GM18511 (cell line): ENCODE results near the gene QPCTL.
"Not testable (repeated sequence)": the region's sequence is repeated elsewhere in the genome, so short reads cannot be mapped to it uniquely, and the experiment has no call there.

ENCODE experiments used
- ATAC-seq: cut with Tn5 transposase; IDR thresholded peaks from one replicate; pipeline ENCODE4 v1.9.1; 2021; ENCODE audit warnings: mild to moderate bottlenecking, moderate library complexity; ENCODE audit not compliant: unreplicated experiment

Gene QPCTL

GRCh38 chr19:45716359-45717130 lies 24.1 kb downstream of the QPCTL start:
- ATAC-seq, result no peak

GRCh38 chr19:45717131-45717982 lies 24.9 kb downstream of the QPCTL start:
- peak; percentile 98 for ATAC-seq

GRCh38 chr19:45717983-45718650 lies 25.7 kb downstream of the QPCTL start:
- ATAC-seq, result no peak

DNA sequence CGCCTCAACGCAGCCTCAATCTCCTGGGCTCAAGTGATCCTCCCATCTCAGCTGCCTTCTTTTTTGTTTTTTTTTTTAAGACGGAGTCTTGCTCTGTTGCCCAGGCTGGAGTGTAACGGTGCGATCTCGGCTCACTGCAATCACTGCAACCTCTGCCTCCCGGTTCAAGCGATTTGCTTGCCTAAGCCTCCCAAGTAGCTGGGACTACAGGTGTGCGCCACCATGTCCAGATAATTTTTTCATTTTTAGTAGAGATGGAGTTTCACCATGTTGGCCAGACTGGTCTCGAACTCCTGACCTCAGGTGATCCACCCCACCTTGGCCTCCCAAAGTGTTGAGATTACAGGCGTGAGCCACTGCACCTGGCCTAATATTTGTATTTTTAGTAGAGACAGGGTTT lies 27.6 kb downstream of the QPCTL start:
- not testable (repeated sequence) for ATAC-seq

DNA sequence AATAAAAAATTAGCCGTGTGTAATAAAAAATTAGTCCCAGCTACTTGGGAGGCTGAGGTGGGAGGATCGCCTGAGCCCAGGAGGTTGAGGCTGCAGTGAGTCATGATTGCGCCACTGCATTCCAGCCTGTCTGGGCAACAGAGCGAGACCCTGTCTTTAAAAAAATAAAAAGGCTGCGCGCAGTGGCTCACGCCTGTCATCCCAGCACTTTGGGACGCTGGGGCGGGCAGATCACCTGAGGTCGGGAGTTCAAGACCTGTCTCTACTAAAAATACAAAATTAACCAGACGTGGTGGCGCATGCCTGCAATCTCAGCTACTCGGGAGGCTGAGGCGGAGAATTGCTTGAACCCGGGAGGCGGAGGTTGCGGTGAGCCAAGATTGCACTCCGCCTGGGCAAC lies 36.2 kb downstream of the QPCTL start:
- ATAC-seq, result not testable (repeated sequence)

DNA sequence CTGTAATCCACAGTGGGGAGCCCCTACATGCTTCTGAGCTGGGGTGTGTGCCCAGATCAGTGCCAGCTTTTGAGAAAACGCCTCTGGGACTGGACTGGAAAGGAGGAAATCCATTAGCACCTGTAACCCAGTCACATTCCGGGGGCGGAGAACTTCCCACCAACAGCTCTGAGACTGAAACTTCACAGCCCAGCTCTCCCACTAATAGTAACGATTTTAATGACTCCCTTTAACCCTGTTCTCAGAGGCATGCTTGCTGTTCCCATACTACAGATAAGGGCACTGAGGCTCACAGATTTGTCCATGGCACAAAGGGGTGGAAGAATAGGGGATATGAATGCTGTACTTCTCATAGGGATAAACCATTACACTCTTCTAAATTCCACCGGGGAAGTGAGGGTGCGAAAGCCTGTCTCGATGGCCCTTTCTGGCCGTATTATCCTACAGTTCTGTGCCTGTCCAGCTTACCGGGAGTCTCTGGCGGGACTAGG lies 37.4 kb downstream of the QPCTL start:
- ATAC-seq, result no peak

DNA sequence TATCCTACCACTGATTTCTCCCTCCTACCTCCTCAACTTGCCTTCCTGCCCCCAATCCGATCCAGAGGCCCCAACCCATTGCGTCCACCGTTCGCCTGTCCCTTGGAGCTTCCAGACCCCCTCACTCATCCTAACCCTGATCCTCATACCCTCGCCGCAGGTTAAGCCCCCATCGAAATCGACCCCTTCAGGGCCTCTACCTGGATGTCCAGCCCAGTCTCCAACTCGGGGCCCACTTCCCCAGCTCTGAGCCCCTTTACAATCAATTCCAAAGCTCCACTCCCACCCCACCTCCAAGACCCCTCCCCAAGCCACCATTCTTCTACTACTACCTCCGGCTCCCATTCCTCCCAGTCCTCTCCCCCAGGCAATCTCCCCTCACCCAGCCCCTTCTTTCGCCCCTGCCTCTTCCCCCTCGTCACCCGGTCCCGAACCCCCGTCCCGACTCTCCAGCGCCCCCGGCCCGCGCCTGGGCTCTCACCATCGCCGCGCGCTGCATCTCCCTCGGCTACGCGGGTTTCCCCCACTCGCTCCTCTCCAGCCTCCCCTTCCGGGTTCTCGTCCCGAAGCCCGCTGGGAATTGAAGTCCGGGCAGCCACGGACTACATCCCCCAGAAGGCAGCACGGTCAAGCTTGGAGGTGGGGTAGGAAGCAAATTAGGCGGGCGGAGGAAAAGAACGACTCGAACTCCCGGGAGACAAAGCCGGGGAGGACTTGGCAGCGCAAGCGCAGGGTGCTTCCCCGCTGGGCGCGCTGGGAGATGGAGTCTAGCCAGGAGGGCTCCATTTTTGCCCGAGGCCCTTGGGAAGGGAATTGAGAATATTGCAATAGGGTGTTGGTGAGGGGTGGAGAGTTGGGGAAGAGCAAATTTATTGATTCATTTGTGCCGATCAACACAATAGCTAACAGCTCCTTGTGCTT lies 38.2 kb downstream of the QPCTL start, which contains the start of gene FBXO46:
TSS of gene FBXO46 (minus strand) at position 529 of the 921 bp plus-strand sequence. CDS start 17,401 bp downstream, outside the sequence.
- ATAC-seq, result peak; percentile 97

GRCh38 chr19:45733160-45733810 lies 40.8 kb downstream of the QPCTL start, which contains the start of gene MEIOSIN:
TSS of gene MEIOSIN (plus strand) at chr19:45733439. CDS start at chr19:45735377, 1,938 bp downstream.
- no peak for ATAC-seq

- ATAC-seq, result no peak
Measured at GRCh38 chr19:45739498-45740439, 47.3 kb downstream of the QPCTL start.

DNA sequence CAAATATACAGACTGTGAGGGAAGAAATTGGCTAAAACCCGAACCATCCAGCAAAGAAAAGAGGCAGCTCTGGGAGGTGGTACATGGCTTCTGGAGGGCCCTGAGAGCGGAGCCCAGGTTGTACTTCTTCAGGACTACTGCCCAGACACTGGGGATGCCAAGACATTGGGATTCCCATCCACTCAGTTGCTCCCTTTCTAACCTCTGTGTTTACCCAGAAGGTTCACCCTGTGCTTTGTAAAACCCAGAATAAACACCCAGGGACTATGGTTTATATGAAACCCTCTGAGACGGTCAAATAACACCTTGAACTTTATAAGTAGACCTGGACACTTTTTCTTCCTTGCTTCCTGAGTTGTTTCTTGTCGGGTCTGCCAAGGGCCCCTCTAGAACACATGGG lies 50.5 kb downstream of the QPCTL start:
- ATAC-seq, result no peak

DNA sequence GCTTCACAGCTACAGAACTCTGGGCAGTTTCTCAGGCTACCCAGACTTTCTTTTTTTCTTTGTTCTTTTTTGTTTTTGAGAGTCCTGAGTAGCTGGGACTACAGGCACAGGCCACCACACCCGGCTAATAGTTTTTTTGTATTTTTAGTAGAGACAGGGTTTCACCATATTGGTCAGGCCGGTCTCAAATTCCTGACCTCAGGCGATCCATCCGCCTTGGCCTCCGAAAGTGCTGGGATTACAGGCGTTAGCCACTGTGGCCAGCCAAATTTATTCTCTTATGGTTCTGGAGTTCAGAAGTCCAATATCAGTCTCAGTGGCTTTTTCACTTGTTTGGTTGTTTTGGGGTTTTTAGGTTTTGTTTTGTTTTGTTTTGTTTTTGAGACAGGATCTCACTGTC lies 53.1 kb downstream of the QPCTL start:
- ATAC-seq, result no peak

DNA sequence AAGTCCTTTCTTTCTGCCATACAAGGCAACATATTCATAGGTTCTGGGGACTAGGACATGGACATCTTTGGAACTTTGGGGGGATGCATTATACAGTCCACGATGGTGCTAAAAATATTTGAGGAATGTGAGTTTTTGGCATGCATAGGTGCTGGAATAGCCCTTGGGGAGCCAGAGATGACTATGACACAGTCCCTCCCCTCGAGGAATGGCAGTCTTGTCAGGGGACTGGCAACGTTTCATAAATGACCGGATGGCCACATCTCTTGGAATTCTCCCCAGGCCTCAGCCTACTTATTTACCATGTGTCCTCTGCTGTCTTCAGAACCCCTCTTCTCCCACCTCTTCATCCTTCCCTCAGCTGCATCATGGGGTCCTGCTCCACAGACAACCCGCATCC lies 54.4 kb downstream of the QPCTL start:
- no peak for ATAC-seq

- ATAC-seq, result no peak
Measured at GRCh38 chr19:45747513-45747912, 55.0 kb downstream of the QPCTL start.

DNA sequence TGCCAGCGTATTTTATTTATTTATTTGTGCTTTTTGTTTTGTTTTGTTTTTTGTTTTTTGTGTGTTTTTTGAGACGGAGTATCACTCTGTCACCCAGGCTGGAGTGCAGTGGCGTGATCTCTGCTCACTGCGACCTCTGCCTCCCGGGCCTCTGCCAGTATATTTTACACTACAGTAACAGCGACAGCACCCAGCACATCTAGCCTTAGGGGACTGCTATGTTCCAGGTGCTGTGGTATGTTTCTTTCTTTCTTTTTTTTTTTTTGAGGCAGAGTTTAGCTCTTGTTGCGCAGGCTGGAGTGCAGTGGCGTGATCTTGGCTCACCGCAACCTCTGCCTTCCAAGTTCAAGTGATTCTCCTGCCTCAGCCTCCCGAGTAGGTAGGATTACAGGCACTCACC lies 59.0 kb downstream of the QPCTL start:
- ATAC-seq, result not testable (repeated sequence)

- ATAC-seq, result no peak
Measured at GRCh38 chr19:45752639-45753038, 60.2 kb downstream of the QPCTL start.

- no peak for ATAC-seq
Measured at GRCh38 chr19:45753548-45753947, 61.1 kb downstream of the QPCTL start.
